Fibroblast of lung (primary cell): ENCODE data around the gene KCTD3.

Experiments used
- EZH2 ChIP-seq: IDR thresholded peaks from 2 replicates; pipeline ENCODE4 v1.5.1; 2012; ENCODE audit warnings: low read length, control low read depth, mild to moderate bottlenecking; ENCODE audit errors: missing control alignments
- TF ChIP-seq, protein P1 (sequence below), 2 donors: IDR thresholded peaks in 1 of 2; conservative IDR thresholded peaks in 1 of 2; 1 replicate in 1 of 2; 2 replicates in 1 of 2; pipeline ENCODE4 v1.5.1; 2011 to 2012; ENCODE audit warnings: low read length in 2 of 2, control low read depth in 1 of 2, inconsistent platforms in 1 of 2, low read depth in 1 of 2, mild to moderate bottlenecking in 1 of 2

DNA sequence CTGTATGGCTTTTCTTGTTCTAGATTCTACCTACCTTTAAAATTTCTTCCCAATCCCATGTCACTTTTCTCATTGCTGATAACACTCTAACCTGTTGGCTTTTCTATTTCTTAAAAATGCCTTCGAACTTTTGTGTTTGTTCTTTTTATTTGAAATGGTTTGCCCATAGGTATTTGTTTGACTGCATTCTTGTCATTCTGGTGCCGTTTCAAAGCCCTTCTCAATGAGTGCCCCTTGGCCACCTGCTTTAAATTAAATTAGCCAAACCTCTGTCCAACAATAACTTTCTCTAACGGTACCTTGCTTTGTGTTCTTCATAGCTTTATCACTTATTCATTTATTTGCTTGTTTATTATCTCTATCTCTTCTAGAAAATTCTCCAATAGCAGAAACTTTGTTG, 38.9 kb downstream of the KCTD3 start:
- TF ChIP-seq, protein P1, sequence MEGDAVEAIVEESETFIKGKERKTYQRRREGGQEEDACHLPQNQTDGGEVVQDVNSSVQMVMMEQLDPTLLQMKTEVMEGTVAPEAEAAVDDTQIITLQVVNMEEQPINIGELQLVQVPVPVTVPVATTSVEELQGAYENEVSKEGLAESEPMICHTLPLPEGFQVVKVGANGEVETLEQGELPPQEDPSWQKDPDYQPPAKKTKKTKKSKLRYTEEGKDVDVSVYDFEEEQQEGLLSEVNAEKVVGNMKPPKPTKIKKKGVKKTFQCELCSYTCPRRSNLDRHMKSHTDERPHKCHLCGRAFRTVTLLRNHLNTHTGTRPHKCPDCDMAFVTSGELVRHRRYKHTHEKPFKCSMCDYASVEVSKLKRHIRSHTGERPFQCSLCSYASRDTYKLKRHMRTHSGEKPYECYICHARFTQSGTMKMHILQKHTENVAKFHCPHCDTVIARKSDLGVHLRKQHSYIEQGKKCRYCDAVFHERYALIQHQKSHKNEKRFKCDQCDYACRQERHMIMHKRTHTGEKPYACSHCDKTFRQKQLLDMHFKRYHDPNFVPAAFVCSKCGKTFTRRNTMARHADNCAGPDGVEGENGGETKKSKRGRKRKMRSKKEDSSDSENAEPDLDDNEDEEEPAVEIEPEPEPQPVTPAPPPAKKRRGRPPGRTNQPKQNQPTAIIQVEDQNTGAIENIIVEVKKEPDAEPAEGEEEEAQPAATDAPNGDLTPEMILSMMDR (conservative IDR thresholded peaks at IDR 0.05 in 1 of 2, IDR thresholded peaks at IDR 0.05 in 1 of 2; ENCODE audit: low read depth in 1 of 2, low read length in 2 of 2), result no peak
- TF ChIP-seq EZH2, result no peak
